GM18502 (cell line): ENCODE data around the gene PRMT3.
"Not testable (repeated sequence)": the region's sequence is repeated elsewhere in the genome, so short reads cannot be mapped to it uniquely, and the experiment has no call there.

ENCODE experiments used
- ATAC-seq: cut with Tn5 transposase; IDR thresholded peaks from one replicate; pipeline ENCODE4 v1.9.1; 2021; ENCODE audit warnings: mild to moderate bottlenecking; ENCODE audit not compliant: unreplicated experiment, poor library complexity

The PRMT3 gene

GRCh38 chr11:20453657-20454316, 66.3 kb downstream of the PRMT3 start:
- ATAC-seq = no peak

DNA sequence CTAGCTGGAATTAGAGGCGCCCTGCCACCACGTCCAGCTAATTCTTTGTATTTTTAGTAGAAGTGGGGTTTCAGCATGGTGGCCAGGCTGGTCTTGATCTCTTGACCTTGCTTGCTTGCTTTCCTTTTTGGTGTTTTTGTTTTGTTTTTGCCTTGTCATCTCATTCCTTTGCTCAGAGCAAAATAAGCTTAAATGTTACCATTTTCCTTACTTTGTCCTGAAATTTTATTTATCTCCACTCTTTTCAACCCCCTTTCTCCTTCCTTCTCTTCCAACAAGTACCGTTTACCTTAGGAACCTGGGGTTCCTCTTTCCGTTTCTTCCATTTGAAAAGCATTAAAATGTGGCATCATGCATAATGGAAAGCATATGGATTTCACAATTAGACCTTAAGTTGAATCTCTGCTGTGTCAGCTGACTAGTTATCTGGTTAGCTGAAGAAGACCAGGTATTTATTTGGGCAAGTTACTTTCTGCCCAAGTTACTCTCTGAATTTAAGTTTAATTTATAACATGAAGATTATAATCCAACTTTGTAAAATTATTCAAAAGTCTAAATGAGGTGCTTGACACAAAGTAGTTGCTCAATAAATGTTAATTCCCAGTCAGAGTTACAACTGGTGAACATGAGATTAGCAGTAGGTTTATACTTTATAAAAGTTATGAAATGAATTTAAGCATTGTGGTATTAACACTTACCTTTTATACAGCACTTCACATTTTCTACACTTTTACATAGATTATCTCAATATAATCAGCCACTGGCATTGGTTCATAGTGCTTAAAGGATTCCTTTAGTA, 69.7 kb downstream of the PRMT3 start:
- no peak for ATAC-seq

GRCh38 chr11:20457934-20458680, 70.6 kb downstream of the PRMT3 start:
- ATAC-seq = no peak

DNA sequence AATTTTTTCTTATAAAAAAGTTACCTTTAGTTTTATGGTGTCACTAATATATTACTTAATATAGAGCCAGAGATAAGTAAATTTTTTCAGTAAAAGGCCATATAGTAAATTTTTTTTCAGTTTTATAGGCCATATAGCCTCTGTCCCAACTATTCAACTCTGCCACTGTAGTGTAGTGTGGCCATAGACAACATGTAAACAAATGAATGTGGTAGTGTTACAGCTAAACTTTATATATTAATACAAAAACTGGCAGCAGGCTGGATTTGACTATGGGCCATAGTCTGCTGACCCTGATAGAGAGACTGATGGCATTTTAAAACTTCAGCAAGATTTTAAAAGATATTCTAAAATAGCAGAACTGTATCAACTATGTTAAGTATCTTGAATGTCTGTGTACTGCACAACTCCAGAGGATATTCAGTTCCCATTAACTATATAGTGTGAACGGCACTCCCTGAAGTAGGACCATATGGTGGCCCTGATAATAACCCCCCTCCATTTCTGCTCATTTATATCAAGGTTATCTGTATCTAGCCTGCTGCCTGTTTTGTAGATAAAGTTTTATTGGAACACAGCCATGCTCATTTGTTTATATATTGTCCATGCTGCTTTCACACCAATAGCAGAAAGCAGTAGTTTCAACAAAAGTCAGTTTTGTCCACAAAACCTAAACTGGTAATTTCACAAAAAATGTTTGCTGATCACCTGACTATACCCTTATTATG, 71.6 kb downstream of the PRMT3 start:
- no peak for ATAC-seq

DNA sequence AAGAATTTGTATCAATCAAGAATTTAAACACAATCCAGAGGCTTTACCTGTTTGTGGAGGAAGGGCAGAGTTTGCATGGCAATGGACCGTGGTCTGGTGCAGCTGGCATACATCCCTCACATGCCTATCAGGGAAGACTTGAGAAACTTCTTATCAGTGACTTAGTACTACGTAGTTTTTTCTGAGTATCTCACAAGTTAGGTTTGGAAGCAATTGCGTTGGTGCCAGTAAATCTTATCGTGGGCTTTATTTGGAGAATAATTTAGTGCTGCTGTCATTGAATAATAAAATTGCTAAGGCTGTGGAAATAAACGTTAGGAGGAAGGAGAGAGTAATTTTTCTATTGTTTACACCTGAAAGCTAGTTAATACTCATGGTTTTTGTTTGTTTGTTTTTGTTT, 72.3 kb downstream of the PRMT3 start:
- no peak for ATAC-seq

DNA sequence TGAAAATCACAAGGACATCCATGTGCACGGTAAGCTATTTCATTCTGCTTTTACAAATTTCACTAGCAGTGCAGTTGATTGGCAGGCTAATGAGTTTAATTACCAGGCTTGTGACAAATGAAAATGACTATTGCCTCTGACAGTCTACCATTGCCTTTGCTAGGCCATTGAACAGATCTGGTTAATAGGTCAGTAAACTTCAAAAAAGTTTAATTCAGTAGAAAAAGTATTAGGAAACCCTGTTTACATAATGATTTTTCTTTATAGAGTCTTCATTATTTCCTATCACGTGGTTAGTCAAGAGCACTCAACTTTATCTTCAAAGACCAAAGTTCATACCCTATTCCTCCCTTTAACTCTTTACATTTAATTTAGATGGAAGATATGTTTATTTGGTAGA, 77.0 kb downstream of the PRMT3 start:
- ATAC-seq = no peak

DNA sequence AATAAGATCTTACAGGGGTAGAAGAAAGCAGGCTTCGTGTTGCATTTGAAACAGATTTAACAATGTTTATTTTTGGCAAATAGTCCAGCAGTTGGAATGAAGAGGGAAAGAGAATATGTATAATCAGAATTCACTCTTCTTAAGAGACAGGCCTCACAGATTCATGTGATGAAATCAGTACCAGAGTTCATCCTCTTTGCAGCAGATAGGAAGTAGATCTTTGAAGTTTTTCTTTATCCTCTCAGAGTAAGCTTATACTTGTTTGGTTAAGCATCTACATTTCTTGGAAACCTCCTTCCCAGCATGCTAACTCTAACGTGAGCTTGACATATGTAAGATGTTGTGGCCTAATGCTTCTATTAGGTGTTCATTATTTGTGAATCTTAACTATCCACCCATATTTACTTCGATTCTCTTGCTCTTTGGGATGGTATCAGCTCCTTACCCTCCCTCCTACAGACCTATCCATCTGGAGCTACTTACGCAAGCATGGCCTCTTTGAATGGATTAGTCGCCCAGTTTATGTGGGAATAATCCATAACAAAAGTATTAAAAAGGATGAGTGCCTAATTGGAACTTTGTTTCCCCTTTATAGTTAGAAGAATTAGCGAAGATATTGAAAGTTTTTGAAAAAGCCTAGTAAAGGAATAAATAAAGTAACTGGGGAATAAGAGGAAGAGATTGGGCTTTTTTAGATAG, 80.1 kb downstream of the PRMT3 start:
- no peak for ATAC-seq

- no peak for ATAC-seq
These were observed 82.8 kb downstream of the PRMT3 start for GRCh38 chr11:20470348-20470747.

DNA sequence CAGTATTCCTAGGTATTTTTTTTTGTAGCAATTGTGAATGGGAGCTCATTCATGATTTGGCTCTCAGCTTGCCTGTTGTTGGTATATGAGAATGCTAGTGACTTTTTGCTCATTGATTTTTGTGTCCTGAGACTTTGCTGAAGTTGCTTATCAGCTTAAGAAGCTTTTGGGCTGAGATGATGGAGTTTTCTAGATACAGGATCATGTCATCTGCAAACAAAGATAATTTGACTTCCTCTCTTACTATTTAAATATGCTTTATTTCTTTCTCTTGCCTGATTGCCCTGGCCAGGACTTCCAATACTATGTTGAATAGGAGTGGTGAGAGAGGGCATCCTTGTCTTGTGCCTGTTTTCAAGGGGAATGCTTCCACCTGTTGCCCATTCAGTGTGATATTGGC, 84.4 kb downstream of the PRMT3 start:
- ATAC-seq = not testable (repeated sequence)

- ATAC-seq = peak; percentile 40
These were observed 86.8 kb downstream of the PRMT3 start for GRCh38 chr11:20474176-20474881.

- peak; percentile 44 for ATAC-seq
These were observed 87.5 kb downstream of the PRMT3 start for GRCh38 chr11:20474882-20475517.

DNA sequence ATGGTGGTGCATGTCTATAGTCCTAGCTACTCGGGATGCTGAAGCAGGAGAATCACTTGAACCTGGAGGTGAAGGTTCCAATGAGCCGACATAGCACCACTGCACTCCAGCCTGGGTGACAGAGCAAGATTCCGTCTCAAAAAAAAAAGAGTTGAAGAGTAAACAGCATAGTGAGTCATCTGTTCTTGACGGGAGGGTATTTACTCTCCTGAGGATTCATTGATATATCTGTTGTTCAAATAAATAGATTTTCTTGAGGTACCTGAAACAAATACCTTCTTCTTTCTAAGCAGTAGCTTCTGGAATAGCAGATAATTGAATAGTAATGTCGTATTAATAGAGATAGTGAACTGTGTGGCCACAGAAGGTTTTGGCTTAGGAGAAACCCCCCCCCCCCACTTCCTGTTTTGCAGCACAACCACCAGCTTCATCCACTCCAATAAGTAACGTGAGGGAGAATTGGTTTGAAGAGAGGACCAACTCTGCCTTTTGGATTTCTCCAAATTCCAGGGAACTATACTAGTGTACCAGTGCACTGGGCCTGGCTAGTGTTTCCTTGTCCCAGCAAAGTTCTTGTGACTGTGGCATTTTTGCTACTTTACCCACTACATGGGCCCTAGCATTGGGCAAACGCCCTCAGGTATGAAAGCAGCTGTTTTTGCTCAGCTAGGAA, 90.0 kb downstream of the PRMT3 start:
- no peak for ATAC-seq

- no peak for ATAC-seq
These were observed 92.0 kb downstream of the PRMT3 start for GRCh38 chr11:20479513-20479912.

GRCh38 chr11:20483931-20484330, 96.4 kb downstream of the PRMT3 start:
- no peak for ATAC-seq

DNA sequence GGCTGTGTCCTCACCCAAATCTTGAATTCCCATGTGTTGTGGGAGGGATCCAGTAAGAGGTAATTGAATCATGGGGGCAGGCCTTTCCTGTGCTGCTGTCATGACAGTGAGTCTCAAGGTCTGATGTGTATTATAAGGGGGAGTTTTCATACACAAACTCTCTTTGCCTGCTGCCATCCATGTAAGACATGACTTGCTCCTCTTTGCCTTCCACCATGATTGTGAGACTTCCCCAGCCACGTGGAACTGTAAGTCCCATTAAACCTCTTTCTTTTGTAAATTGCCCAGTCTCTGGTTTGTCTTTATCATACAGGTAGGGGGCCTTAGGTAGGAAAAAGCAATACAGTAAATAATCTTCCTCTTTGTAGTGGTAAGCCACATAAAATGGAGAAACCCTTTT, 96.9 kb downstream of the PRMT3 start:
- ATAC-seq = not testable (repeated sequence)

DNA sequence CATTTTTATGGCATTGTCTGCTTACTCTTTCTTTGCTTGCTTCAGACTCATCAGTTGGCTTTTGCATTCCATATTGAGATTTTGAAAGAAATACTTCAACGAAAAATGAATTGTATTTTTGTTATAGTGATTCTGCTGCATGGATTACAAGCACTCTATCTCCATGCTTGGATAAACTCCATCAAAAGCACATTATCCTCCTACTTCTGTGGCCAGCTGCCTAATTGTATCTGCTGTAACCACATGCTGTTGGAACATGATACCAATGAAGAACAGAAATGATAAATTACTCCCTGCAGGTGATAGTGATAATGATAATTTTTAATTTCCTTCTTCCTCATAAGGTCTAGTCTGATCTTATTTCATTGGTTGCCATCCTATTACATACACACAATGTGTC, 100.8 kb downstream of the PRMT3 start:
- no peak for ATAC-seq

DNA sequence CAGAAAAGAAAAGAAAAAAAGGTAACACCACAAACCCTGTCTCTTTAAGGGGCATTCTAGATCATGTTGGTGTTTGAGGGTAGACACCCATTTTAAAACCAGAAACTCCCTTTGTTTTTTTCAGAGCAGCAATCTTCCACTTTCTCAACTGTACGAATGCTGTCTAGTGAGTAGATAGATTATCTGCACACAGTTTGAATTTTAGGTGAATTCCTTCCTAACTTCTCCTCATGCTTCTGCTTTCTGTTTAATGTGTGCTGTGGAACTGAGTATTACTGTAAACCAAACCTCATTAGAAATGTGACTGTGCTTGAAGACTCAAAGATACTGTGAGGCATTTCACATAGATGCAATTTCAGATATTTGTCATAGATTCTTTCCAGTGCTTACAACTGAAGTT, 102.4 kb downstream of the PRMT3 start:
- ATAC-seq = peak; percentile 88

GRCh38 chr11:20493340-20493739, 105.8 kb downstream of the PRMT3 start:
- no peak for ATAC-seq
